Stimulated activated memory B cell treated with anti-CD40 and anti-IgM and Interleukin-4, amounts not matched to agents 10 μg/mL and 1 μg/mL and 100 μg/mL, for 72 hours (primary cell): ENCODE results near the gene MMP1.

Experiments used
- ATAC-seq: fragments of 150-1000 bp; cut with Tn5 transposase; 2 replicates; pipeline ENCODE4 v1.10.0; 2021
- H3K27ac Mint-ChIP-seq: one replicate; pipeline ENCODE4 v1.8.0; 2022; ENCODE audit warnings: mild to moderate bottlenecking, mixed read lengths
- H3K27me3 Mint-ChIP-seq: one replicate; pipeline ENCODE4 v1.8.0; 2022; ENCODE audit warnings: mixed read lengths
- H3K36me3 Mint-ChIP-seq: one replicate; pipeline ENCODE4 v1.8.0; 2022; ENCODE audit warnings: mixed read lengths
- H3K4me1 Mint-ChIP-seq: one replicate; pipeline ENCODE4 v1.8.0; 2022; ENCODE audit warnings: mixed read lengths
- H3K4me3 Mint-ChIP-seq: one replicate; pipeline ENCODE4 v1.8.0; 2022; ENCODE audit warnings: mild to moderate bottlenecking, moderate library complexity, mixed read lengths
- H3K9me3 Mint-ChIP-seq: one replicate; pipeline ENCODE4 v1.8.0; 2022; ENCODE audit warnings: mixed read lengths

MMP1 gene

GRCh38 chr11:102788334-102788995 is 9.5 kb downstream of the MMP1 start:
- no peak overlapping the region for H3K27ac Mint-ChIP-seq
- no peak overlapping the region for H3K4me3 Mint-ChIP-seq
- no peak for ATAC-seq
- no peaks in the 10 kb centered on the region for H3K9me3 Mint-ChIP-seq
- H3K27me3 Mint-ChIP-seq: no peaks in the 10 kb centered on the region
- H3K4me1 Mint-ChIP-seq: no peaks in the 10 kb centered on the region
- no peaks in the 10 kb centered on the region for H3K36me3 Mint-ChIP-seq

GRCh38 chr11:102784380-102784779 is 13.6 kb downstream of the MMP1 start:
- no peaks in the 10 kb centered on the region for H3K4me1 Mint-ChIP-seq
- no peak overlapping the region for H3K27ac Mint-ChIP-seq
- no peaks in the 10 kb centered on the region for H3K9me3 Mint-ChIP-seq
- no peak overlapping the region for H3K4me3 Mint-ChIP-seq
- no peaks in the 10 kb centered on the region for H3K36me3 Mint-ChIP-seq
- H3K27me3 Mint-ChIP-seq: peaks cover 8% of the 10 kb centered on the region
- ATAC-seq: no peak

- Mint-ChIP-seq H3K9me3 (no peaks in the 10 kb centered on the region), H3K27ac (no peak overlapping the region), H3K4me3 (no peak overlapping the region), H3K27me3 (peaks cover 8% of the 10 kb centered on the region), H3K4me1 (no peaks in the 10 kb centered on the region), H3K36me3 (no peaks in the 10 kb centered on the region)
- no peak for ATAC-seq
Measured at GRCh38 chr11:102783720-102784119, 14.2 kb downstream of the MMP1 start.

- ATAC-seq: no peak
Measured at GRCh38 chr11:102783016-102783415, 14.9 kb downstream of the MMP1 start.

GRCh38 chr11:102781676-102782075 is 16.3 kb downstream of the MMP1 start:
- H3K4me1 Mint-ChIP-seq: no peaks in the 10 kb centered on the region
- no peak overlapping the region for H3K27ac Mint-ChIP-seq
- H3K27me3 Mint-ChIP-seq: peaks cover 8% of the 10 kb centered on the region
- H3K9me3 Mint-ChIP-seq: no peaks in the 10 kb centered on the region
- no peak overlapping the region for H3K4me3 Mint-ChIP-seq
- ATAC-seq: no peak
- H3K36me3 Mint-ChIP-seq: no peaks in the 10 kb centered on the region

More at GRCh38 chr11:102783016-102783415, 14.9 kb downstream of the MMP1 start:
- Mint-ChIP-seq H3K27me3 (peaks cover 8% of the 10 kb centered on the region), H3K36me3 (no peaks in the 10 kb centered on the region), H3K4me3 (no peak overlapping the region), H3K4me1 (no peaks in the 10 kb centered on the region), H3K27ac (no peak overlapping the region), H3K9me3 (no peaks in the 10 kb centered on the region)

GRCh38 chr11:102780491-102780918 is 17.5 kb downstream of the MMP1 start, which contains the start of gene MMP10:
MMP10 (minus strand) TSS chr11:102780628; CDS start chr11:102780591, 37 bp downstream.
- no peaks in the 10 kb centered on the region for H3K9me3 Mint-ChIP-seq
- H3K4me1 Mint-ChIP-seq: no peaks in the 10 kb centered on the region
- H3K36me3 Mint-ChIP-seq: no peaks in the 10 kb centered on the region
- no peak within 1 kb of the TSS for H3K4me3 Mint-ChIP-seq
- ATAC-seq: no peak
- H3K27ac Mint-ChIP-seq: no peak within 1 kb of the TSS
- H3K27me3 Mint-ChIP-seq: peaks cover 8% of the 10 kb centered on the region

- Mint-ChIP-seq H3K27ac (no peak overlapping the region), H3K27me3 (peaks cover 6% of the 10 kb centered on the region), H3K4me3 (no peak overlapping the region), H3K4me1 (no peaks in the 10 kb centered on the region), H3K9me3 (no peaks in the 10 kb centered on the region), H3K36me3 (no peaks in the 10 kb centered on the region)
- no peak for ATAC-seq
Measured at GRCh38 chr11:102776454-102776853, 21.5 kb downstream of the MMP1 start.

GRCh38 chr11:102773386-102773785 is 24.6 kb downstream of the MMP1 start:
- no peaks in the 10 kb centered on the region for H3K36me3 Mint-ChIP-seq
- H3K4me1 Mint-ChIP-seq: no peaks in the 10 kb centered on the region
- no peak for ATAC-seq
- H3K27ac Mint-ChIP-seq: no peak overlapping the region
- no peak overlapping the region for H3K4me3 Mint-ChIP-seq
- no peaks in the 10 kb centered on the region for H3K9me3 Mint-ChIP-seq
- H3K27me3 Mint-ChIP-seq: peaks cover 12% of the 10 kb centered on the region

GRCh38 chr11:102771351-102771750 is 26.6 kb downstream of the MMP1 start:
- Mint-ChIP-seq H3K27me3 (peaks cover 15% of the 10 kb centered on the region), H3K36me3 (no peaks in the 10 kb centered on the region), H3K4me3 (no peak overlapping the region), H3K4me1 (no peaks in the 10 kb centered on the region), H3K27ac (no peak overlapping the region), H3K9me3 (no peaks in the 10 kb centered on the region)
- ATAC-seq: no peak

GRCh38 chr11:102770191-102770590 is 27.8 kb downstream of the MMP1 start:
- no peaks in the 10 kb centered on the region for H3K4me1 Mint-ChIP-seq

GRCh38 chr11:102767800-102768199 is 30.2 kb downstream of the MMP1 start:
- no peaks in the 10 kb centered on the region for H3K36me3 Mint-ChIP-seq
- H3K9me3 Mint-ChIP-seq: no peaks in the 10 kb centered on the region
- no peak for ATAC-seq
- no peaks in the 10 kb centered on the region for H3K4me1 Mint-ChIP-seq
- peaks cover 15% of the 10 kb centered on the region for H3K27me3 Mint-ChIP-seq
- no peak overlapping the region for H3K27ac Mint-ChIP-seq
- no peak overlapping the region for H3K4me3 Mint-ChIP-seq

More at GRCh38 chr11:102770191-102770590, 27.8 kb downstream of the MMP1 start:
- Mint-ChIP-seq H3K4me3 (no peak overlapping the region), H3K9me3 (no peaks in the 10 kb centered on the region), H3K36me3 (no peaks in the 10 kb centered on the region), H3K27ac (no peak overlapping the region), H3K27me3 (peaks cover 15% of the 10 kb centered on the region)
- no peak for ATAC-seq

GRCh38 chr11:102763440-102763839 is 34.5 kb downstream of the MMP1 start:
- Mint-ChIP-seq H3K4me1 (no peaks in the 10 kb centered on the region), H3K4me3 (no peak overlapping the region), H3K27me3 (peaks cover 3% of the 10 kb centered on the region), H3K36me3 (no peaks in the 10 kb centered on the region), H3K27ac (no peak overlapping the region), H3K9me3 (no peaks in the 10 kb centered on the region)
- ATAC-seq: peak; percentile 20

- ATAC-seq: no peak
- H3K27me3 Mint-ChIP-seq: no peaks in the 10 kb centered on the region
- H3K9me3 Mint-ChIP-seq: no peaks in the 10 kb centered on the region
- no peak overlapping the region for H3K27ac Mint-ChIP-seq
- peaks cover 6% of the 10 kb centered on the region for H3K4me1 Mint-ChIP-seq
- no peak overlapping the region for H3K4me3 Mint-ChIP-seq
- H3K36me3 Mint-ChIP-seq: no peaks in the 10 kb centered on the region
Measured at GRCh38 chr11:102762361-102762767, 35.6 kb downstream of the MMP1 start.

- H3K36me3 Mint-ChIP-seq: no peaks in the 10 kb centered on the region
- H3K9me3 Mint-ChIP-seq: no peaks in the 10 kb centered on the region
- ATAC-seq: no peak
- no peak overlapping the region for H3K27ac Mint-ChIP-seq
- no peaks in the 10 kb centered on the region for H3K27me3 Mint-ChIP-seq
- no peak overlapping the region for H3K4me3 Mint-ChIP-seq
- peaks cover 6% of the 10 kb centered on the region for H3K4me1 Mint-ChIP-seq
Measured at GRCh38 chr11:102761646-102762238, 36.2 kb downstream of the MMP1 start.

- peaks cover 6% of the 10 kb centered on the region for H3K4me1 Mint-ChIP-seq
- ATAC-seq: no peak
- H3K27me3 Mint-ChIP-seq: peaks cover 10% of the 10 kb centered on the region
- no peaks in the 10 kb centered on the region for H3K9me3 Mint-ChIP-seq
- no peaks in the 10 kb centered on the region for H3K36me3 Mint-ChIP-seq
- no peak overlapping the region for H3K4me3 Mint-ChIP-seq
- H3K27ac Mint-ChIP-seq: no peak overlapping the region
Measured at GRCh38 chr11:102760344-102761035, 37.5 kb downstream of the MMP1 start.
